Smooth muscle cell (in vitro differentiated cells): Measurements from ENCODE around the gene PPM1H. TPM values are rescaled to one million over a fixed set of nuclear protein-coding genes. Genes with fewer than 3 reads are reported as not detected.

ENCODE experiments used
- DNase-seq: peaks from one replicate; lab custom pipeline; 2025; ENCODE audit not compliant: unreplicated experiment; lab: John Stamatoyannopoulos, UW
- H2AFZ ChIP-seq: fragments of 200-600 bp; sonication (generic); 2 replicates; pipeline ENCODE4 v1.6.0; 2016; ENCODE audit warnings: antibody characterized with exemption, low read depth, mild to moderate bottlenecking
- H3F3A ChIP-seq: fragments of 200-600 bp; sonication (generic); 2 replicates; pipeline ENCODE4 v1.6.0; 2017; ENCODE audit warnings: antibody characterized with exemption, low read depth
- H3K27ac ChIP-seq: fragments of 200-600 bp; sonication (generic); 2 replicates; pipeline ENCODE4 v1.5.1; 2016; ENCODE audit warnings: low read depth, mild to moderate bottlenecking
- H3K27me3 ChIP-seq: fragments of 200-600 bp; sonication (generic); 2 replicates; pipeline ENCODE4 v1.6.1; 2016; ENCODE audit warnings: low read depth, mild to moderate bottlenecking
- H3K36me3 ChIP-seq: fragments of 200-600 bp; sonication (generic); 2 replicates; pipeline ENCODE4 v1.5.1; 2016; ENCODE audit warnings: low read depth
- H3K4me1 ChIP-seq: fragments of 200-600 bp; sonication (generic); 2 replicates; pipeline ENCODE4 v1.5.1; 2016; ENCODE audit warnings: low read depth
- H3K4me2 ChIP-seq: fragments of 200-600 bp; sonication (generic); 2 replicates; pipeline ENCODE4 v1.6.0; 2016; ENCODE audit warnings: mild to moderate bottlenecking
- H3K4me3 ChIP-seq: fragments of 200-600 bp; sonication (generic); 2 replicates; pipeline ENCODE4 v1.5.1; 2016; ENCODE audit warnings: mild to moderate bottlenecking
- H3K79me2 ChIP-seq: fragments of 200-600 bp; sonication (generic); 2 replicates; pipeline ENCODE4 v1.6.0; 2016; ENCODE audit warnings: low read depth, mild to moderate bottlenecking
- H3K9ac ChIP-seq: fragments of 200-600 bp; sonication (generic); 2 replicates; pipeline ENCODE4 v1.6.0; 2016; ENCODE audit warnings: low read depth
- H3K9me3 ChIP-seq: fragments of 200-600 bp; sonication (generic); replicated peaks from 2 replicates; pipeline ENCODE4 v1.5.1; 2016; ENCODE audit warnings: low read depth
- H4K20me1 ChIP-seq: fragments of 200-600 bp; sonication (generic); 2 replicates; pipeline ENCODE4 v1.6.0; 2016; ENCODE audit warnings: low read depth
- CTCF ChIP-seq: fragments of 200-600 bp; sonication (generic); IDR thresholded peaks from 2 replicates; pipeline ENCODE4 v1.5.1; 2017; ENCODE audit warnings: borderline replicate concordance, mild to moderate bottlenecking, antibody characterized with exemption; ENCODE audit not compliant: insufficient read depth, poor library complexity, severe bottlenecking
- WGBS: methylation state at CpG from one replicate; pipeline ENCODE4 v1.1.7; 2016; ENCODE audit warnings: low lambda C conversion rate; 5-methylcytosine and 5-hydroxymethylcytosine counted together
- polyA plus RNA-seq: library from polyadenylated mRNA; unstranded; fragments of >200 nt; fragmentation: Nextera tagmentation; extraction: Ambion mirVana; gene quantifications from 2 replicates; pipeline ENCODE4 v1.2.1, GENCODE V29; 2016
- total RNA-seq: library from RNA; depleted of rRNA; stranded (reverse); fragments of >200 nt; gene quantifications from 2 replicates; pipeline ENCODE4 v1.2.3, GENCODE V29; 2014

The PPM1H gene
- total and polyA plus RNA-seq, 2 experiments from 2014 or later: 0.56 to 3.6 TPM

- Histone ChIP-seq H3K4me3 (no peak overlapping the region), H3K27ac (no peak overlapping the region), H3K4me1 (no peaks in the 10 kb centered on the region), H2AFZ (no peak overlapping the region), H3F3A (no peaks in the 10 kb centered on the region), H3K9ac (no peak overlapping the region), H4K20me1 (no peaks in the 10 kb centered on the region), H3K27me3 (no peaks in the 10 kb centered on the region), H3K36me3 (no peaks in the 10 kb centered on the region), H3K79me2 (no peaks in the 10 kb centered on the region), H3K4me2 (no peak overlapping the region), H3K9me3 (no peaks in the 10 kb centered on the region)
- no peak for DNase-seq
- WGBS: 33% methylated on average over 1 of the region's 1 CpG
- no peak for TF ChIP-seq CTCF
Measured at GRCh38 chr12:62758216-62758615, 176.7 kb downstream of the PPM1H start.

- no peak for DNase-seq
- Histone ChIP-seq H3K27me3 (no peaks in the 10 kb centered on the region), H3K27ac (no peak overlapping the region), H4K20me1 (no peaks in the 10 kb centered on the region), H3K4me3 (no peak overlapping the region), H2AFZ (no peak overlapping the region), H3K9ac (no peak overlapping the region), H3K9me3 (no peaks in the 10 kb centered on the region), H3K79me2 (no peaks in the 10 kb centered on the region), H3K4me1 (no peaks in the 10 kb centered on the region), H3K36me3 (no peaks in the 10 kb centered on the region), H3K4me2 (no peak overlapping the region), H3F3A (no peaks in the 10 kb centered on the region)
- TF ChIP-seq CTCF: no peak
- WGBS: 96% methylated on average over 2 of the region's 2 CpGs
Measured at GRCh38 chr12:62757048-62757447, 177.9 kb downstream of the PPM1H start.

GRCh38 chr12:62754706-62755105, 180.2 kb downstream of the PPM1H start:
- H3K27me3 ChIP-seq: no peaks in the 10 kb centered on the region
- no peaks in the 10 kb centered on the region for H4K20me1 ChIP-seq
- no peak overlapping the region for H3K4me3 ChIP-seq

More at GRCh38 chr12:62754706-62755105, 180.2 kb downstream of the PPM1H start:
- no peak for DNase-seq
- Histone ChIP-seq H3K79me2 (no peaks in the 10 kb centered on the region), H3K4me1 (no peaks in the 10 kb centered on the region), H2AFZ (no peak overlapping the region), H3K4me2 (no peak overlapping the region), H3K36me3 (no peaks in the 10 kb centered on the region), H3F3A (no peaks in the 10 kb centered on the region), H3K27ac (no peak overlapping the region), H3K9me3 (no peaks in the 10 kb centered on the region), H3K9ac (no peak overlapping the region)
- no peak for TF ChIP-seq CTCF
- WGBS: 73% methylated on average over 5 of the region's 5 CpGs
